Calu3 (cell line): ENCODE measurements around the gene OR7A5. TPM values are rescaled to one million over a fixed set of nuclear protein-coding genes. Genes with fewer than 3 reads are reported as not detected.

Experiments
- BruUV-seq: library from RNA; stranded (reverse); fragments of 400-500 nt; replicated peaks from 2 replicates; lab custom pipeline; 2021; lab: Mats Ljungman, UMichigan
- CTCF ChIA-PET: fragments of 300-600 bp; sonication (Branson Sonifier 250); formaldehyde crosslinking; loops from one replicate; lab custom pipeline; 2022; ENCODE audit warnings: antibody characterized with exemption; lab: Charles Lee
- DNase-seq: peaks from one replicate; pipeline ENCODE4 v3.0.0; 2022
- H3K27ac Mint-ChIP-seq: one replicate; pipeline ENCODE4 v1.8.0; 2022; ENCODE audit warnings: mixed read lengths; ENCODE audit not compliant: unreplicated experiment
- H3K27me3 Mint-ChIP-seq: one replicate; pipeline ENCODE4 v1.8.0; 2022; ENCODE audit warnings: mixed read lengths; ENCODE audit not compliant: unreplicated experiment
- H3K36me3 Mint-ChIP-seq: one replicate; pipeline ENCODE4 v1.8.0; 2022; ENCODE audit warnings: mild to moderate bottlenecking, moderate library complexity, mixed read lengths; ENCODE audit not compliant: insufficient read depth, unreplicated experiment
- H3K4me1 Mint-ChIP-seq: one replicate; pipeline ENCODE4 v1.8.0; 2022; ENCODE audit warnings: mild to moderate bottlenecking, low read depth, mixed read lengths; ENCODE audit not compliant: unreplicated experiment
- H3K4me3 Mint-ChIP-seq: one replicate; pipeline ENCODE4 v1.8.0; 2022; ENCODE audit warnings: mild to moderate bottlenecking, low read depth, moderate library complexity, mixed read lengths; ENCODE audit not compliant: unreplicated experiment
- H3K9me3 Mint-ChIP-seq: one replicate; pipeline ENCODE4 v1.8.0; 2022; ENCODE audit warnings: low read depth, mixed read lengths; ENCODE audit not compliant: unreplicated experiment
- intact Hi-C: fragments of 100-400 bp; cut with micrococcal nuclease; formaldehyde crosslinking; loops from one replicate; pipeline ENCODE4 v1.10.0; 2022; ENCODE audit not compliant: unreplicated experiment
- total RNA-seq: library from RNA; stranded (reverse); gene quantifications from 2 replicates; pipeline ENCODE4 v1.2.3, GENCODE V29; 2022
- TF ChIP-seq, protein P1 (sequence below): fragments of 200-600 bp; IDR thresholded peaks from one replicate; pipeline ENCODE4 v1.8.0; 2022; ENCODE audit warnings: antibody characterized with exemption; ENCODE audit not compliant: unreplicated experiment

OR7A5 gene
- total RNA-seq, 1 experiment from 2014 or later, result not detected

DNA sequence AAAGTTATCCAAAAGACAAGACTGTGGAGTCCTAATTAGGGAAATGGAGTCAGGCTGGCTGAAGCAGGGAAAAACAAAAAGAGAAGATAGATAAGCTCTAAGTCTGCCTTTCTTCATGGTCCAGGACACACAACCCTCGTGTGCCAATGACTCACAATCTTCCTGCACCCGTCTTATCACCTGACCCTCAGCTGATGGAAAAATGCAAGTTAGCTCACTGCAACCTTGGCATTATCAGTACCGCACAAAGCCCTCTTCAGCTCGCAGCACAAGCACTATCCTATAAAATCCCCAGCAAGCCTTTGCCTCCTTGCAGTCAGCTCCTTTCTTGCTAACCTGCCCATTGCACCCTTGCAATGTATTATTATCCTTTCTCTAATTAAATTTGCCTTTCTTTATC, 4.3 kb downstream of the OR7A5 start:
- no peak for DNase-seq
- H3K9me3 Mint-ChIP-seq, result no peaks in the 10 kb centered on the region
- no TSS peak for BruUV-seq

DNA sequence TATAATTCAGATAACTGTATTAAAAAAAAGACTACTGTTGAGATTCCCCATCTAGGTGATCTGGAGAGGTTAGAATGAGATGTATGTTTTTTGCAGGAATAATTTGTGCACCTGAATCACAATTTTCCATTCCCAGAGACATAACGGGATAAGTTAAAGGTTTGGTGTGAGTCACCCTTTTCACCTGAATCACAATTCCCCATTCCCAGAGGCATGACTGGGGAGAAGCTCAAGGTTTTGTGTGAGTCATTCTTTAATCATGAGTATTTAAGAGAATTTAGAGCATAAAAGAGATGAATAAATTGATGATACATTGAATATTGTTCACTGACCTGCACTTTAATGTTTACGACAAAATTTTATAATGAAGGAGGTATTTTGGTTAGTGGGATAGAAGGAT, 9.0 kb downstream of the OR7A5 start:
- Mint-ChIP-seq H3K4me1 (no peaks in the 10 kb centered on the region), H3K9me3 (no peaks in the 10 kb centered on the region), H3K4me3 (no peak overlapping the region), H3K36me3 (no peaks in the 10 kb centered on the region), H3K27ac (no peak overlapping the region), H3K27me3 (peaks cover 68% of the 10 kb centered on the region)
- CTCF ChIA-PET, result interaction anchor here (0.6 kb wide), 1 partner anchor 30 kb away, joined by 6 read pairs; no protein-coding TSS in a partner anchor
- no TSS peak for BruUV-seq
- TF ChIP-seq, protein P1, sequence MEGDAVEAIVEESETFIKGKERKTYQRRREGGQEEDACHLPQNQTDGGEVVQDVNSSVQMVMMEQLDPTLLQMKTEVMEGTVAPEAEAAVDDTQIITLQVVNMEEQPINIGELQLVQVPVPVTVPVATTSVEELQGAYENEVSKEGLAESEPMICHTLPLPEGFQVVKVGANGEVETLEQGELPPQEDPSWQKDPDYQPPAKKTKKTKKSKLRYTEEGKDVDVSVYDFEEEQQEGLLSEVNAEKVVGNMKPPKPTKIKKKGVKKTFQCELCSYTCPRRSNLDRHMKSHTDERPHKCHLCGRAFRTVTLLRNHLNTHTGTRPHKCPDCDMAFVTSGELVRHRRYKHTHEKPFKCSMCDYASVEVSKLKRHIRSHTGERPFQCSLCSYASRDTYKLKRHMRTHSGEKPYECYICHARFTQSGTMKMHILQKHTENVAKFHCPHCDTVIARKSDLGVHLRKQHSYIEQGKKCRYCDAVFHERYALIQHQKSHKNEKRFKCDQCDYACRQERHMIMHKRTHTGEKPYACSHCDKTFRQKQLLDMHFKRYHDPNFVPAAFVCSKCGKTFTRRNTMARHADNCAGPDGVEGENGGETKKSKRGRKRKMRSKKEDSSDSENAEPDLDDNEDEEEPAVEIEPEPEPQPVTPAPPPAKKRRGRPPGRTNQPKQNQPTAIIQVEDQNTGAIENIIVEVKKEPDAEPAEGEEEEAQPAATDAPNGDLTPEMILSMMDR, result no peak
- no peak for DNase-seq
- intact Hi-C loops, result no loop called here

More for the DNA sequence above, 4.3 kb downstream of the OR7A5 start:
- TF ChIP-seq, protein P1, result no peak
- CTCF ChIA-PET, result no interaction called here
- Mint-ChIP-seq H3K4me3 (no peak overlapping the region), H3K36me3 (no peaks in the 10 kb centered on the region), H3K4me1 (no peaks in the 10 kb centered on the region), H3K27me3 (peaks cover 72% of the 10 kb centered on the region), H3K27ac (no peak overlapping the region)
- intact Hi-C loops, result no loop called here

DNA sequence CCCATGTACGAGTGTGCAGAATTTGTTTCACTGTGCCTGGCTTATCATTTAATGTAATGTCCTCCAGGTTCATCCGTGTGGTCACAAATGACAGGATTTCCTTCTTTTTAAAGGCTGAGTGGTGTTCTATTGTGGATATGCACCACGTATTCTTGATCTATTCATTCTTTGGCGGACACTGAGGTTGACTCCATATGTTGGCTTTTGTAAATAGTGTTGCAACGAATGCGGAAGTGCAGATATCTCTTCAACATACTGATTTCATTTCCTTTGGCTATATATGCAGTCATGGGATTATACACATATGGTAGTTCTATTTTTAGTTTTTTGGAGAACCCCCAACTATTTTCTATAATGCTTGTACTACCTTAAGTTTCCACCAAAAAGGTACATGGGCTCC, 13.0 kb downstream of the OR7A5 start:
- no peak for DNase-seq
- H3K27me3 Mint-ChIP-seq, result peaks cover 39% of the 10 kb centered on the region
- H3K36me3 Mint-ChIP-seq, result no peaks in the 10 kb centered on the region
- BruUV-seq, result no TSS peak
- H3K9me3 Mint-ChIP-seq, result no peaks in the 10 kb centered on the region
- CTCF ChIA-PET, result no interaction called here
- no peaks in the 10 kb centered on the region for H3K4me1 Mint-ChIP-seq
- intact Hi-C loops, result no loop called here
- no peak overlapping the region for H3K4me3 Mint-ChIP-seq
- H3K27ac Mint-ChIP-seq, result no peak overlapping the region
- TF ChIP-seq, protein P1, result no peak

DNA sequence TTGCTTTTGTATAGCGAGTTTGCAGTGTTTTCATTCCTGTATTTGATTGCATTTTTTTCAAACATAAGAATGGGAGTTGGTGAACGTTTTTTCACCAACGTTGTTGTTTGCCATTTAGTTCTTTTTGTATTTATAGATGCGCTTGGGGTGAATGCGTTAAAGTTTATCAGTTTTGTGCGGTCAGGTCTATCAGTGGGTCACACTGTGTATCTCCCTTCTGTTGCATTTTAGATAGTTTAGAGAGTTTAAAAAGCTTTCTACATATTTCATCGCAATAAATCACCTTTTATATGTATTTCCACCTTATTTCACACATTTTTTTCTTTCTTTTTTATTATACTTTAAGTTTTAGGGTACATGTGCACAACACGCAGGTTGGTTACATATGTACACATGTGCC, 16.4 kb downstream of the OR7A5 start:
- H3K4me1 Mint-ChIP-seq, result no peaks in the 10 kb centered on the region
- H3K36me3 Mint-ChIP-seq, result no peaks in the 10 kb centered on the region
- no peaks in the 10 kb centered on the region for H3K9me3 Mint-ChIP-seq
- CTCF ChIA-PET, result no interaction called here
- no peak for DNase-seq
- intact Hi-C loops, result no loop called here
- H3K27me3 Mint-ChIP-seq, result peaks cover 25% of the 10 kb centered on the region
- H3K27ac Mint-ChIP-seq, result no peak overlapping the region
- TF ChIP-seq, protein P1, result no peak
- no TSS peak for BruUV-seq
- H3K4me3 Mint-ChIP-seq, result no peak overlapping the region
